ENCODE results near the gene MMP17. TPM values are rescaled to one million over a fixed set of nuclear protein-coding genes. Genes with fewer than 3 reads are reported as not detected.

Gene MMP17
- polyA plus RNA-seq, 1 of the 3 experiments (the other 2 are of a cell fraction) = 14.0 TPM

DNA sequence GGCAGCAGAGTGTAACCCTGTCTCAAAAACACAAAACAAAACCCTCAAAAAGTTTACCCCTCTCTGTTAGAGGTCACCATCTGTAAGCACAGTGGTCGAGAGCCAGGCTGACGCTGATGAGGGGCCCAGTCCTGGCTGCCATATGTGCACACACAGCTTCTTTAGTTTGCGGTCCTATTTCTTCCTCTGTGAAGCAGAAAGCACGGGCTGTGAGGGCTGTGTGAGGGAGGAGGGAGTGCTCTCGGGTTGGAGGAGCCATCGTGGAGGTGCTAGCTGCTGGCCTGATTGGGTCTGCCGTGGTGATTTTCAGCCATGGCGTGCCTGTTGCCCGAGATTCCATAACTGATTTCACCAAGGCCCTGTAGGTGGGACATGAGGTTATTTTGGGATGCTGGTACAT, 69.7 kb downstream of the MMP17 start:
- H3K9ac ChIP-seq = no peak overlapping the region
- DNase-seq = no peak
- H2AFZ ChIP-seq (ENCODE audit: low read depth) = no peak overlapping the region
- TF ChIP-seq, protein P1, sequence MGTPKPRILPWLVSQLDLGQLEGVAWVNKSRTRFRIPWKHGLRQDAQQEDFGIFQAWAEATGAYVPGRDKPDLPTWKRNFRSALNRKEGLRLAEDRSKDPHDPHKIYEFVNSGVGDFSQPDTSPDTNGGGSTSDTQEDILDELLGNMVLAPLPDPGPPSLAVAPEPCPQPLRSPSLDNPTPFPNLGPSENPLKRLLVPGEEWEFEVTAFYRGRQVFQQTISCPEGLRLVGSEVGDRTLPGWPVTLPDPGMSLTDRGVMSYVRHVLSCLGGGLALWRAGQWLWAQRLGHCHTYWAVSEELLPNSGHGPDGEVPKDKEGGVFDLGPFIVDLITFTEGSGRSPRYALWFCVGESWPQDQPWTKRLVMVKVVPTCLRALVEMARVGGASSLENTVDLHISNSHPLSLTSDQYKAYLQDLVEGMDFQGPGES (IDR thresholded peaks at IDR 0.05; ENCODE audit: low read depth, low read length) = no peak
- no peak for TF ChIP-seq ELF1 (IDR thresholded peaks at IDR 0.05)
- no peak for TF ChIP-seq TCF12 (IDR thresholded peaks at IDR 0.05)
- no peak for TF ChIP-seq FOSL2 (IDR thresholded peaks at IDR 0.05; ENCODE audit: borderline replicate concordance, low read depth)
- no peak for TF ChIP-seq JUND (IDR thresholded peaks at IDR 0.05)
- TF ChIP-seq, protein P2, sequence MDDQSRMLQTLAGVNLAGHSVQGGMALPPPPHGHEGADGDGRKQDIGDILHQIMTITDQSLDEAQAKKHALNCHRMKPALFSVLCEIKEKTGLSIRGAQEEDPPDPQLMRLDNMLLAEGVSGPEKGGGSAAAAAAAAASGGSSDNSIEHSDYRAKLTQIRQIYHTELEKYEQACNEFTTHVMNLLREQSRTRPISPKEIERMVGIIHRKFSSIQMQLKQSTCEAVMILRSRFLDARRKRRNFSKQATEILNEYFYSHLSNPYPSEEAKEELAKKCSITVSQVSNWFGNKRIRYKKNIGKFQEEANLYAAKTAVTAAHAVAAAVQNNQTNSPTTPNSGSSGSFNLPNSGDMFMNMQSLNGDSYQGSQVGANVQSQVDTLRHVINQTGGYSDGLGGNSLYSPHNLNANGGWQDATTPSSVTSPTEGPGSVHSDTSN (IDR thresholded peaks at IDR 0.05) = no peak
- H3K9me3 ChIP-seq = no peaks in the 10 kb centered on the region
- no peak overlapping the region for H3K27ac ChIP-seq (ENCODE audit: low read depth in 2 of 2, low read length in 1 of 2)
- 95% methylated on average over 9 of the region's 9 CpGs for WGBS (ENCODE audit: low lambda C conversion rate)
- peaks cover 7 to 39% of the 10 kb centered on the region in 2 experiments; a peak in 1 of 4 replicates for H3K4me1 ChIP-seq (ENCODE audit: control insufficient read depth in 1 of 2, insufficient read depth in 2 of 2, low read depth in 1 of 2, low read length in 1 of 2)
- no peak overlapping the region for H3K4me2 ChIP-seq
- H3K9me2 ChIP-seq = no peaks in the 10 kb centered on the region
- peaks cover 2% of the 10 kb centered on the region for H3F3A ChIP-seq (replicated peaks; ENCODE audit: insufficient read depth)
- H3K27me3 ChIP-seq (ENCODE audit: insufficient read depth) = no peaks in the 10 kb centered on the region
- peaks cover 8% of the 10 kb centered on the region in 2 experiments for H3K36me3 ChIP-seq (replicated peaks in 1 of 2; ENCODE audit: control insufficient read depth in 1 of 2, insufficient read depth in 2 of 2, low read length in 1 of 2)
- peaks cover 37% of the 10 kb centered on the region for H4K20me1 ChIP-seq (ENCODE audit: insufficient read depth)
- no peak overlapping the region for H3K4me3 ChIP-seq (ENCODE audit: low read depth in 2 of 2, low read length in 1 of 2)
- POLR2A ChIA-PET = interaction anchor here (0.6 to 0.9 kb wide), 2 partner anchors 140 to 1264 kb away, joined by 3 to 6 read pairs; no protein-coding TSS in a partner anchor
- CTCF ChIA-PET = interaction anchor here (1.4 to 2.2 kb wide), 2 partner anchors 14 to 63 kb away, joined by 5 to 12 read pairs; no protein-coding TSS in a partner anchor
- peaks cover 42% of the 10 kb centered on the region for H3K79me2 ChIP-seq (ENCODE audit: insufficient read depth)

DNA sequence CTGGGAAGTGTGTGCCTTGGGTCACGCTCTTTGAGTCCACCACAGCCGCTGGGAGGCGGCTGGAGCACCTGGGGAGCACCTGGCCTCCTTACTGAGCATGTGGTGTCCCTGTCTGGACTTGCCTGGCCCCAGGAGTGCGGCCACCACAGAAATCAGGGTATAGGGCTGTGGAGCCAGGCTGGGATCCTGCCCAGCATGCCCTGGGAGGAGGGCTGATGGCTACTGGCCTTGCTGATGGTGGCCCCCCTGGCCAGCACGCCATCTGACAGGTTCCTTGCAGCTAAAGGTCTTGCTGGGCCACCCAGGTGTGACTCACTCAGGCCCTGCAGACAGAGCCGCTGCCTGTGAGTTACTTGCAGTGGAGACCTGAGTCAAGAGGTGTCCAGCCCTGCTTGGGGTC, 72.2 kb downstream of the MMP17 start:
- Histone ChIP-seq H3K27ac (ENCODE audit: low read depth in 2 of 2, low read length in 1 of 2) (no peak overlapping the region; a peak in 1 of 4 replicates), H3K27me3 (ENCODE audit: insufficient read depth) (no peaks in the 10 kb centered on the region), H3F3A (replicated peaks; ENCODE audit: insufficient read depth) (no peaks in the 10 kb centered on the region), H3K79me2 (ENCODE audit: insufficient read depth) (peaks cover 43% of the 10 kb centered on the region), H3K4me3 (ENCODE audit: low read depth in 2 of 2, low read length in 1 of 2) (no peak overlapping the region), H3K4me2 (no peak overlapping the region), H3K4me1 (ENCODE audit: control insufficient read depth in 1 of 2, insufficient read depth in 2 of 2, low read depth in 1 of 2, low read length in 1 of 2) (peaks cover 6 to 37% of the 10 kb centered on the region in 2 experiments; a peak in 1 of 4 replicates), H3K9me3 (no peaks in the 10 kb centered on the region), H4K20me1 (ENCODE audit: insufficient read depth) (peaks cover 58% of the 10 kb centered on the region), H3K36me3 (replicated peaks in 1 of 2; ENCODE audit: control insufficient read depth in 1 of 2, insufficient read depth in 2 of 2, low read length in 1 of 2) (peaks cover 8% of the 10 kb centered on the region in 2 experiments), H2AFZ (ENCODE audit: low read depth) (no peak overlapping the region), H3K9me2 (no peaks in the 10 kb centered on the region), H3K9ac (no peak overlapping the region)
- no peak for DNase-seq
- 100% methylated on average over 4 of the region's 6 CpGs for WGBS (ENCODE audit: low lambda C conversion rate)
- POLR2A ChIA-PET = no interaction called here
- CTCF ChIA-PET = interaction anchor here (1.4 kb wide), 1 partner anchor 72 kb away, joined by 3 read pairs; the partner anchor contains the start of gene MMP17
- no peak for TF ChIP-seq FOXM1 (IDR thresholded peaks at IDR 0.05; ENCODE audit: low read depth)
- no peak for TF ChIP-seq YY1 (IDR thresholded peaks at IDR 0.05; ENCODE audit: low read depth)
- TF ChIP-seq, protein P1 (IDR thresholded peaks at IDR 0.05; ENCODE audit: low read depth, low read length) = no peak
- TF ChIP-seq, protein P3, sequence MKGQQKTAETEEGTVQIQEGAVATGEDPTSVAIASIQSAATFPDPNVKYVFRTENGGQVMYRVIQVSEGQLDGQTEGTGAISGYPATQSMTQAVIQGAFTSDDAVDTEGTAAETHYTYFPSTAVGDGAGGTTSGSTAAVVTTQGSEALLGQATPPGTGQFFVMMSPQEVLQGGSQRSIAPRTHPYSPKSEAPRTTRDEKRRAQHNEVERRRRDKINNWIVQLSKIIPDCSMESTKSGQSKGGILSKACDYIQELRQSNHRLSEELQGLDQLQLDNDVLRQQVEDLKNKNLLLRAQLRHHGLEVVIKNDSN (IDR thresholded peaks at IDR 0.05; ENCODE audit: borderline replicate concordance, low read depth) = no peak
- TF ChIP-seq MXI1 (IDR thresholded peaks at IDR 0.05; ENCODE audit: low read depth, low read length) = no peak
- TF ChIP-seq, protein P4, sequence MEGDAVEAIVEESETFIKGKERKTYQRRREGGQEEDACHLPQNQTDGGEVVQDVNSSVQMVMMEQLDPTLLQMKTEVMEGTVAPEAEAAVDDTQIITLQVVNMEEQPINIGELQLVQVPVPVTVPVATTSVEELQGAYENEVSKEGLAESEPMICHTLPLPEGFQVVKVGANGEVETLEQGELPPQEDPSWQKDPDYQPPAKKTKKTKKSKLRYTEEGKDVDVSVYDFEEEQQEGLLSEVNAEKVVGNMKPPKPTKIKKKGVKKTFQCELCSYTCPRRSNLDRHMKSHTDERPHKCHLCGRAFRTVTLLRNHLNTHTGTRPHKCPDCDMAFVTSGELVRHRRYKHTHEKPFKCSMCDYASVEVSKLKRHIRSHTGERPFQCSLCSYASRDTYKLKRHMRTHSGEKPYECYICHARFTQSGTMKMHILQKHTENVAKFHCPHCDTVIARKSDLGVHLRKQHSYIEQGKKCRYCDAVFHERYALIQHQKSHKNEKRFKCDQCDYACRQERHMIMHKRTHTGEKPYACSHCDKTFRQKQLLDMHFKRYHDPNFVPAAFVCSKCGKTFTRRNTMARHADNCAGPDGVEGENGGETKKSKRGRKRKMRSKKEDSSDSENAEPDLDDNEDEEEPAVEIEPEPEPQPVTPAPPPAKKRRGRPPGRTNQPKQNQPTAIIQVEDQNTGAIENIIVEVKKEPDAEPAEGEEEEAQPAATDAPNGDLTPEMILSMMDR (IDR thresholded peaks at IDR 0.05) = no peak
- no peak for TF ChIP-seq GABPA (IDR thresholded peaks at IDR 0.05; ENCODE audit: low read depth)
- no peak for TF ChIP-seq TCF12 (IDR thresholded peaks at IDR 0.05)
- TF ChIP-seq TEAD4 (IDR thresholded peaks at IDR 0.05; ENCODE audit: borderline replicate concordance, insufficient read depth) = no peak
- no peak for TF ChIP-seq RFX5 (IDR thresholded peaks at IDR 0.05; ENCODE audit: low read length)
- TF ChIP-seq, protein P5, sequence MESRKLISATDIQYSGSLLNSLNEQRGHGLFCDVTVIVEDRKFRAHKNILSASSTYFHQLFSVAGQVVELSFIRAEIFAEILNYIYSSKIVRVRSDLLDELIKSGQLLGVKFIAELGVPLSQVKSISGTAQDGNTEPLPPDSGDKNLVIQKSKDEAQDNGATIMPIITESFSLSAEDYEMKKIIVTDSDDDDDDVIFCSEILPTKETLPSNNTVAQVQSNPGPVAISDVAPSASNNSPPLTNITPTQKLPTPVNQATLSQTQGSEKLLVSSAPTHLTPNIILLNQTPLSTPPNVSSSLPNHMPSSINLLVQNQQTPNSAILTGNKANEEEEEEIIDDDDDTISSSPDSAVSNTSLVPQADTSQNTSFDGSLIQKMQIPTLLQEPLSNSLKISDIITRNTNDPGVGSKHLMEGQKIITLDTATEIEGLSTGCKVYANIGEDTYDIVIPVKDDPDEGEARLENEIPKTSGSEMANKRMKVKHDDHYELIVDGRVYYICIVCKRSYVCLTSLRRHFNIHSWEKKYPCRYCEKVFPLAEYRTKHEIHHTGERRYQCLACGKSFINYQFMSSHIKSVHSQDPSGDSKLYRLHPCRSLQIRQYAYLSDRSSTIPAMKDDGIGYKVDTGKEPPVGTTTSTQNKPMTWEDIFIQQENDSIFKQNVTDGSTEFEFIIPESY (IDR thresholded peaks at IDR 0.05; ENCODE audit: borderline replicate concordance, low read depth) = no peak
- no peak for TF ChIP-seq NRF1 (IDR thresholded peaks at IDR 0.05; ENCODE audit: low read depth, low read length)
- no peak for TF ChIP-seq EP300 (IDR thresholded peaks at IDR 0.05; ENCODE audit: borderline replicate concordance in 1 of 2, low read depth in 1 of 2, low read length in 1 of 2)
